Panc1 (cell line): ENCODE measurements around the gene GLIS1. TPM values are rescaled to one million over a fixed set of nuclear protein-coding genes. Genes with fewer than 3 reads are reported as not detected.

ENCODE experiments used
- ATAC-seq: fragments of 200-7000 bp; cut with Tn5 transposase; 2 replicates; pipeline ENCODE4 v1.9.1; 2020; ENCODE audit warnings: mild to moderate bottlenecking, moderate library complexity
- BruUV-seq: library from RNA; stranded (reverse); fragments of 400-500 nt; replicated peaks from 2 replicates; lab custom pipeline; 2021; lab: Mats Ljungman, UMichigan
- CTCF ChIA-PET: fragments of 300-600 bp; sonication (Branson Sonifier 250); formaldehyde crosslinking; loops from one replicate; lab custom pipeline; 2022; ENCODE audit warnings: antibody characterized with exemption; lab: Charles Lee
- POLR2A ChIA-PET: fragments of 300-600 bp; sonication (Branson Sonifier 250); formaldehyde crosslinking; loops from one replicate; lab custom pipeline; 2022; ENCODE audit warnings: antibody characterized with exemption; lab: Charles Lee
- DNase-seq: peaks from one replicate; pipeline ENCODE4 v3.0.0-alpha.2; 2010; ENCODE audit warnings: low read depth, low spot score
- H3K27ac ChIP-seq: 2 replicates; pipeline ENCODE4 v1.5.1; 2011; ENCODE audit warnings: mild to moderate bottlenecking, low read length, inconsistent platforms
- H3K27me3 ChIP-seq: fragments of 200-500 bp; sonication (Bioruptor generic); 2 replicates; pipeline ENCODE4 v1.6.0; 2014; ENCODE audit warnings: low read length, inconsistent platforms; ENCODE audit not compliant: control insufficient read depth, insufficient read depth
- H3K36me3 ChIP-seq: fragments of 200-500 bp; sonication (Bioruptor generic); 2 replicates; pipeline ENCODE4 v1.5.1; 2014; ENCODE audit warnings: inconsistent platforms, mild to moderate bottlenecking, low read length, moderate library complexity; ENCODE audit not compliant: control insufficient read depth, insufficient read depth
- H3K4me1 ChIP-seq: 2 replicates; pipeline ENCODE4 v1.5.1; 2011; ENCODE audit warnings: inconsistent platforms, mild to moderate bottlenecking, low read length, moderate library complexity; ENCODE audit not compliant: control insufficient read depth, insufficient read depth
- H3K4me3 ChIP-seq, 2 experiments: 2 replicates each; pipeline ENCODE4 v1.5.1; 2011 to 2012; ENCODE audit warnings: low read depth in 2 of 2, low read length in 2 of 2, mild to moderate bottlenecking in 2 of 2, inconsistent platforms in 1 of 2, moderate library complexity in 1 of 2
- H3K9me3 ChIP-seq: fragments of 200-500 bp; sonication (Bioruptor generic); 2 replicates; pipeline ENCODE4 v1.5.1; 2014; ENCODE audit warnings: low read depth, mild to moderate bottlenecking, inconsistent platforms, low read length, moderate library complexity; ENCODE audit not compliant: control insufficient read depth, insufficient read depth
- CTCF ChIP-seq: fragments of 450-650 bp; IDR thresholded peaks from 2 replicates; pipeline ENCODE4 v1.5.1; 2017; ENCODE audit warnings: mild to moderate bottlenecking
- POLR2AphosphoS5 ChIP-seq: IDR thresholded peaks from 2 replicates; pipeline ENCODE4 v1.6.1; 2012; ENCODE audit warnings: mild to moderate bottlenecking, low read depth, low read length, moderate library complexity
- REST ChIP-seq, 2 experiments: IDR thresholded peaks; 2 replicates each; pipeline ENCODE4 v1.6.1; 2011 to 2012; ENCODE audit warnings: low read depth in 2 of 2, control low read depth in 1 of 2, low read length in 1 of 2, mild to moderate bottlenecking in 1 of 2, moderate library complexity in 1 of 2; ENCODE audit not compliant: insufficient read depth in 1 of 2
- SIN3A ChIP-seq: IDR thresholded peaks from 2 replicates; pipeline ENCODE4 v1.6.1; 2012; ENCODE audit warnings: low read depth, mild to moderate bottlenecking, low read length, moderate library complexity, borderline replicate concordance; ENCODE audit not compliant: insufficient read depth
- TCF7L2 ChIP-seq: IDR thresholded peaks from 2 replicates; pipeline ENCODE4 v1.6.1; 2011; ENCODE audit warnings: mild to moderate bottlenecking, low read depth, low read length, inconsistent platforms
- in situ Hi-C: cut with HindIII; loops from 2 replicates; pipeline ENCODE4 v1.10.0; 2016; ENCODE audit warnings: low sequenced_read_pairs, low pct_unique_long_range_greater_than_20kb
- intact Hi-C: fragments of 100-400 bp; cut with micrococcal nuclease; formaldehyde crosslinking; loops from one replicate; pipeline ENCODE4 v1.10.0; 2022; ENCODE audit not compliant: unreplicated experiment
- total RNA-seq: library from RNA; stranded (reverse); gene quantifications from one replicate; pipeline ENCODE4 v1.2.1, GENCODE V29; 2021; ENCODE audit not compliant: unreplicated experiment

GLIS1 gene
- total RNA-seq, 1 experiment from 2014 or later: 0.28 TPM

GRCh38 chr1:53572065-53572814, 166.7 kb downstream of the GLIS1 start:
- no peaks in the 10 kb centered on the region for H3K4me1 ChIP-seq
- POLR2A ChIA-PET: no interaction called here
- ATAC-seq: peak; percentile 71
- no peaks in the 10 kb centered on the region; the same call in 1 of the 2 replicates for H3K27me3 ChIP-seq
- BruUV-seq: no TSS peak
- peak; percentile 36 for DNase-seq
- H3K4me3 ChIP-seq: no peak overlapping the region
- H3K36me3 ChIP-seq: no peaks in the 10 kb centered on the region
- CTCF ChIA-PET: interaction anchor here (0.6 kb wide), 2 partner anchors 88 to 618 kb away, joined by 3 to 5 read pairs; no protein-coding TSS in a partner anchor
- intact Hi-C loops: no loop called here
- no peaks in the 10 kb centered on the region for H3K9me3 ChIP-seq
- in situ Hi-C loops: no loop called here
- no peak for TF ChIP-seq REST (IDR thresholded peaks at IDR 0.05; ENCODE audit: insufficient read depth in 1 of 2, low read depth in 2 of 2, low read length in 1 of 2)
- TF ChIP-seq CTCF: no peak
- no peak for TF ChIP-seq POLR2AphosphoS5
- TF ChIP-seq TCF7L2: no peak
- no peak for TF ChIP-seq SIN3A
- no peak overlapping the region for H3K27ac ChIP-seq

- in situ Hi-C loops: no loop called here
- Histone ChIP-seq H3K36me3 (no peaks in the 10 kb centered on the region), H3K4me3 (no peak overlapping the region), H3K27ac (no peak overlapping the region), H3K4me1 (no peaks in the 10 kb centered on the region), H3K9me3 (no peaks in the 10 kb centered on the region), H3K27me3 (peaks cover 14% of the 10 kb centered on the region)
- CTCF ChIA-PET: no interaction called here
- POLR2A ChIA-PET: no interaction called here
- TF ChIP-seq POLR2AphosphoS5: no peak
- no peak for DNase-seq
- BruUV-seq: no TSS peak
- intact Hi-C loops: no loop called here
- no peak for ATAC-seq
These were observed 170.4 kb downstream of the GLIS1 start for GRCh38 chr1:53568540-53568939.

- POLR2A ChIA-PET: no interaction called here
- no peak for DNase-seq
These were observed 171.1 kb downstream of the GLIS1 start for GRCh38 chr1:53567851-53568250.

More at GRCh38 chr1:53567851-53568250, 171.1 kb downstream of the GLIS1 start:
- Histone ChIP-seq H3K36me3 (no peaks in the 10 kb centered on the region), H3K4me3 (no peak overlapping the region), H3K4me1 (no peaks in the 10 kb centered on the region), H3K9me3 (no peaks in the 10 kb centered on the region), H3K27me3 (peaks cover 17% of the 10 kb centered on the region), H3K27ac (no peak overlapping the region)
- in situ Hi-C loops (no loop called here), intact Hi-C loops (no loop called here)
- TF ChIP-seq CTCF (no peak), TCF7L2 (no peak), REST (IDR thresholded peaks at IDR 0.05; ENCODE audit: insufficient read depth in 1 of 2, low read depth in 2 of 2, low read length in 1 of 2) (no peak), POLR2AphosphoS5 (no peak), SIN3A (no peak)
- CTCF ChIA-PET: no interaction called here
- no peak for ATAC-seq
- BruUV-seq: no TSS peak
